ENCODE measurements around the gene RTL1.

GRCh38 chr14:100887728-100888335 is 15.7 kb downstream of the RTL1 start:
- TF ChIP-seq POLR2A (IDR thresholded peaks at IDR 0.05; ENCODE audit: low read length) = no peak
- TF ChIP-seq GATA1 (IDR thresholded peaks at IDR 0.05; ENCODE audit: low read depth, low read length) = no peak

Measured in erythroblast (primary cell).